GM18508 (cell line): ENCODE measurements around the gene KCNG1.
"Not testable (repeated sequence)": the region's sequence is repeated elsewhere in the genome, so short reads cannot be mapped to it uniquely, and the experiment has no call there.

Experiments used
- ATAC-seq: cut with Tn5 transposase; IDR thresholded peaks from one replicate; pipeline ENCODE4 v1.9.1; 2021; ENCODE audit warnings: moderate number of reproducible peaks; ENCODE audit not compliant: insufficient read depth, unreplicated experiment

KCNG1 gene

DNA sequence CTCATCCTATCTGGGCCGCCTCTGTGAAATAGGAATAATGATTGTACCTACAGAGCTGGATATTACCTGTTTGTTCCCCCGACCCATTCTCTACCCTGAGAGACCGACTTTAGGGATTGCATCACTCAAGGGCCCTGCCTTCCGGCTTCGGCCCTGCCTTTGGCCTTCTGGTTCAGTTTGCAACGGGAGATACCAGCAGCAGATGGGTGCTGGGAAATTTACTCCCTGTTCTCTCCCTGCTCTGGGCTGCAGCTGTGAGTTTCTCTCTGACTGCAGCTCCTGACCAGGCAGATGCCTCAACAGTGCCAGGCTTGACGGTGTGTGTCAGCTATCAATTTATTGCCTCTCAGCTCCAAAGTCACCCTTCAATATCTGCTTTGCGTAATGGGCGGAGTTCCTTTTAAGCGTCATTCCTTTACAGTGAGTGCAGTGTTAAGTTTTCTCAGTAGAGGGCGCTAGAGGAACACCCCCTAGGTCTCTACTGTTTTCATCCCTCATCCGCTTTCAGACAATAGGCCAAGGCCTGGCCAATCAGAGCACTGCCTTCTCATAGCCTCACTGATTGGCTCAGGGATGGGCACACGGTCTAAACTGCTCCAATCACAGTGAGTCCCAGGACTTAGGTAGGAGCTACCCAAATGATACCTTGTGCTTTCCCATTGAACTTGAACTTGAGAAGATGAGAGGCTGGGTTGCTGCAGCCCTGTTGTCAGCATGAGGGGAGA lies 30.0 kb downstream of the KCNG1 start:
- no peak for ATAC-seq

DNA sequence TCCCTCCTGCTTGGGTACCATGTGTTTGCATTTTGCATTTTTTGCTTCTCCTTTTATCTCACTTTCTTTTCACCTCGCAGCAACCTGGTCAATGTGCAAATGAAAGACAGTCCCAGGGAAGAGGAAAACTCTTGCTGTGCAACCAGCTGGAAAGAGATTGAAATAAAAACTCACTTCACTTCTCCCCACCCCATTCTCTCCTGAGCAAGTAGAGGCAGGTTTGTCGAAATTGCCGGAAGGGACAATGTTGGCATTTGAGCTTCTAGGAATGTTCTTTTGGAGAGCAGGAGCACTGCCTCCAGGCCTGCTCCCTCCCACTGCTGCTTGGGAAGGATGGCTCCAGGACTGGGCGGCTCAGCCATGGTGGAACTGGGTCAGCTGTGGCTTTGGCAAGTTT lies 30.6 kb downstream of the KCNG1 start:
- ATAC-seq, result no peak

GRCh38 chr20:50991076-50991475 lies 31.8 kb downstream of the KCNG1 start:
- ATAC-seq, result no peak

DNA sequence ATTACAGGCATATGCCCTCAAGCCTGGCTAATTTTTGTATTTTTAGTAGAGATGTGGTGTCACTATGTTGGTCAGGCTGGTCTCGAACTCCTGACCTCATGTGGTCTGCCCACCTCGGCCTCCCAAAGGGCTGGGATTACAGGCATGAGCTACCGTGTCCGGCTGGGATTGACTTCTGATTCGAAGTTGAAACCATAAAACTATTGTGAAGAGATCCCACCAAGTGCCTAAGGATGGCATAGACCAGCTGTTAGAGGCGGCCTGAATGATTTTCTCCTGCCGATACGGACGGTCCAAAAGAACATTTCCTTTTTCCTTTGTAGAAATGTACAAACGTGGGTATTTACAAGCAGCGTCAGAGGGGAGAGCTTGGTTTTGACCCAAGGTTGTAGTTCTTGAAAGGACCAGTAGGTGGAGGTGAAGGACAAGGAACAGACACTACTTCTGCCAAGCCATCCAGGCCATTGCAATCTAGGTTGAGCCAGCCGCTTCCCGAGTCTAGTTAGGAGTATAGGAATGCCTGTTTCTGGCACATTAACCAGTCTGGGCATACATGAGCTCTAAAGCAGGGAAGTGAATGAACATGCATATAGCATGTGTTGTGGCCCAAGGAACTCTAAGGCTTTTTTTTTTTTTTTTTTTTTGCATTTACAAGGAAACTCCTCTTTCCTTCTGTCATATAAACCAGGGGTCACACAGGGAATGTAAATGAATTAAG lies 35.3 kb downstream of the KCNG1 start:
- no peak for ATAC-seq

- ATAC-seq, result no peak
These were observed 39.6 kb downstream of the KCNG1 start for GRCh38 chr20:50983321-50983720.

DNA sequence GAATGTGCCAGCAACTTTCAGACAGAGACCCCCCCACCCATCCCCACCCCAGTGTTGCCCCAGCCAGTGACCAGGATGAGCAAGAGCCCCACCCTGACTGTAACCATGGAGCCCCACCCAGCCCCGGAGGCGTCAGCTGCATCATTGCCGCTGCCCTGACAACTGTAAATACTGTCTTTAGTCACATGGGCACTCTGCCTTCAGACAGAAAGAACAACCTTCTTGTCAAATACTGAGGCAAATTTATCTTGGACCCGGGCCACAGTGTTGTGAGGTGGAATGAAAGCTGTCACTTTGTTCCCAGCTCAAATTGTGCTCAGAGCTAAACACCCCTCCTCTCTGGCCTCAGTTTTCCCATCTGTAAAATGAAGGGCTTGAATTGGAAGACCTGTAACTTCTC lies 40.5 kb downstream of the KCNG1 start:
- ATAC-seq, result no peak

- no peak for ATAC-seq
These were observed 41.2 kb downstream of the KCNG1 start for GRCh38 chr20:50981714-50982048.

DNA sequence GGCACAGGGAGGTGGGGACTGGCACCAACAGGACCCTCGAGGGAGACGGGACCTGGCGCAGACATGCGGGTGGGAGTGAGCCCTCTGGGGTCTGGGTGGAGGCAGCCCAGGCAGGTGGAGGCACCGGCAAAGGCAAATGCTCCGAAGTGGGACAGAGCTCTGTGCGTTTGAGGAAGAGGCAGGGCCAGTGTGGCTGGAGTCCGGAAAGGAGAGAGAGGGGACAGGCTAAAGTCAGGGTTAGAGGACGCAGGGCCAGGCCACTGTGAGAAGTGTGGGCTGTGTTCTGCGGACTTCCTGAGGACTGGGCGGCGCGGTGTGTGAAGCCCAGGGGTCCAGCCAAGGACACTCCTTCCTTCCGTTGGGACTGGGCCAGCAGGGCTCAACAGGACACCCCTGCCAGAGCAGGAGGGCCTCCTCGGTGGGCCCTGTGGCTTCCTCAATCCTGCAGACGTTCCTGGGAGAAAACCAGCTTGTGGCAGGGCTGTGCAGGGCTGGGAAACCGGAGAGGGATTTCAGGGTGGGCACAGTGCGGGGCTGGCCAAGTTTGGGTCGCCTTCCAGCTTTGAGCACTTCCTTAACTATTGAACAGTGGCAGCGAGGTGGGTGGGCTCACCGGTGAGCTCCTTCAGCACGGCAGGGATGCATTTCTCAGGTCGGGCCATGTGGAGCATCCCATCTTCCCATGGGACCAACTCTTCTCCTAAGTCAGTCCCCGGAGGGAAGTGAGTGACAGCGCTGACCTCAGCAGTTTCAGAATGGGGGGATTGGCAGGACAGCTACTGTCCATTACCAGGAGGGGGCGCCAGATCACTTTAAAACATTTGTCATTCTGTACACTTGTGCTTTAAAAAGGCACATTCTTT lies 41.8 kb downstream of the KCNG1 start:
- ATAC-seq, result no peak

DNA sequence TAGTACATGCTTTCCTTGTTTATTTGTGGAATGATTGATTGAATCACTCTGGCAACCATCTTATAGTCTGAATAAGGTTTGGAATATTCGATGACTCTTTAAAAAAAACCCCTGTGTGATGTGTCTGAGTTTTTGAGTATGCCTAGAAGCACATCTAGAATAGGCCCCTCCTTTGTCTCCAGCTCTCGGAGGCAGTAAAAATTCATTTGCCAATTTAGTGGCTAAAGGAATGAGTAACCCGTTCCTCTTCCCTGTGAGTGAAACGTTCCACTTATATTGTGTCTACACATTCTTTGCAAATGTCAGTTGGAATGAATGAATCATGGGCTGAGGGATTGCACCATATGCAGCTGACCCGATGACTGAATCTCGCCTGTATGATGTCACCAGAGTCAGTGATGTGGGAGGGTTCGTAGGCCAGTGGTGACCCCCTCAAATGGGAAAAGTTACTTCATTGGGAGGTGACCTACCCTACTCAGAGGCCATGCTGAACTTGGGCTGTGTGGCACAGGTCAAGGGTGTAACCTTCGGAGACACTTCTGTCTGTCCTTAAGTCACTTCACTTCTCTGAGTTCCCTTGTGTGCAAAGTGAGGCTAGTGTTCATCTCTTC lies 42.7 kb downstream of the KCNG1 start:
- ATAC-seq, result no peak

- ATAC-seq, result not testable (repeated sequence)
These were observed 44.4 kb downstream of the KCNG1 start for GRCh38 chr20:50978533-50978932.

- ATAC-seq, result no peak
These were observed 45.6 kb downstream of the KCNG1 start for GRCh38 chr20:50977066-50978021.

GRCh38 chr20:50975701-50976330 lies 47.1 kb downstream of the KCNG1 start:
- ATAC-seq, result no peak

DNA sequence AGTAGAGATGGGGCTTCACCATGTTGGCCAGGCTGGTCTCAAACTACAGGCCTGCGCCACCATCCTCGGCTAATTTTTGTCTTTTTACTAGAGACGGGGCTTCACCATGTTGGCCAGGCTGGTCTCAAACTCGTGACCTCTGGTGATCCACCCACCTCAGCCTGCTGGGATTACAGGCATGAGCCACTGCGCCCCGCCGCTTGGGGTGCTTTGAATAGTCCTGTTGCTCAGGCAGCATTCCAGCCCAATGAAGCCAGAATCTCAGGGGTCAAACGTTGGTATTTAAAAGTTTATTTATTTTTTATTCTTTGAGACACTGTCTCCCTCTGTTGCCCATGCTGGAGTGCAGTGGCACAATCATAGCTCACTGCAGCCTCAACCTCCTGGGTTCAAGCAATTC lies 53.0 kb downstream of the KCNG1 start:
- ATAC-seq, result no peak

GRCh38 chr20:50969435-50969834 lies 53.5 kb downstream of the KCNG1 start:
- ATAC-seq, result no peak

- ATAC-seq, result no peak
These were observed 54.6 kb downstream of the KCNG1 start for GRCh38 chr20:50968289-50968688.

- ATAC-seq, result no peak
These were observed 55.3 kb downstream of the KCNG1 start for GRCh38 chr20:50967586-50967985.

DNA sequence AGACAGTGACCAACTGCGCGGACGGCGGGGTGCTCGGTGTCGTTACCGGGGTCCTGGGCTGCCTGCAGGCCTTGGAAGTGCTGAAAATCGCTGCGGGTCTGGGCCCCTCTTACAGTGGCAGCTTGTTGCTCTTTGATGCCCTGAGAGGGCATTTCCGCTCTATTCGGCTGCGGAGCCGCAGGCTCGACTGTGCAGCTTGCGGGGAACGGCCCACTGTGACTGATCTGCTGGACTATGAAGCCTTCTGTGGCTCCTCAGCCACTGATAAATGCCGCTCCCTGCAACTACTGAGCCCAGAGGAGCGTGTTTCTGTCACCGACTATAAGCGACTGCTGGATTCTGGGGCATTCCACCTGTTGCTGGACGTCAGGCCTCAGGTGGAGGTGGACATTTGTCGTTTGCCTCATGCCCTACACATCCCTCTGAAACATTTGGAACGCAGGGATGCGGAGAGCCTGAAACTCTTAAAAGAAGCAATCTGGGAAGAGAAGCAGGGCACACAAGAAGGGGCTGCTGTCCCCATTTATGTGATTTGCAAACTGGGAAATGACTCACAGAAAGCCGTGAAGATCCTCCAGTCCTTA lies 63.3 kb downstream of the KCNG1 start:
- no peak for ATAC-seq

GRCh38 chr20:50958615-50959542 lies 64.0 kb downstream of the KCNG1 start, which contains the start of gene MOCS3:
MOCS3 (plus strand) TSS chr20:50958818; CDS start chr20:50958843, 25 bp downstream.
- ATAC-seq, result peak; percentile 40
